HepG2 (cell line): ENCODE results near the gene HEXD. TPM values are rescaled to one million over a fixed set of nuclear protein-coding genes. Genes with fewer than 3 reads are reported as not detected.

Source experiments
- CENPT ChIP-seq: sonication (generic); formaldehyde crosslinking; IDR thresholded peaks from 2 replicates; pipeline ENCODE4 v1.8.0; 2022; ENCODE audit warnings: low read depth, mild to moderate bottlenecking, moderate library complexity, missing genetic modification reagents
- CTCF ChIP-seq: sonication (generic); formaldehyde crosslinking; IDR thresholded peaks from 2 replicates; pipeline ENCODE4 v1.5.0; 2020; ENCODE audit warnings: mild to moderate bottlenecking, missing genetic modification reagents, moderate library complexity
- DZIP1 ChIP-seq: sonication (generic); formaldehyde crosslinking; IDR thresholded peaks from 2 replicates; pipeline ENCODE4 v1.5.0; 2020; ENCODE audit warnings: mild to moderate bottlenecking, missing genetic modification reagents
- FOXA3 ChIP-seq: IDR thresholded peaks from 2 replicates; pipeline ENCODE4 v1.6.1; 2016; ENCODE audit warnings: missing genetic modification reagents, missing compliant biosample characterization
- HDAC6 ChIP-seq: fragments of 200-600 bp; sonication (generic); IDR thresholded peaks from 2 replicates; pipeline ENCODE4 v1.7.0; 2017; ENCODE audit warnings: mild to moderate bottlenecking, antibody characterized with exemption, low read length, low read depth
- HMG20B ChIP-seq: conservative IDR thresholded peaks from 2 replicates; pipeline ENCODE4 v1.6.1; 2016; ENCODE audit warnings: missing genetic modification reagents, missing compliant biosample characterization
- HNRNPL ChIP-seq: fragments of 200-400 bp; formaldehyde crosslinking; IDR thresholded peaks from 2 replicates; pipeline ENCODE4 v1.6.1; 2017; ENCODE audit warnings: mild to moderate bottlenecking, low read depth, low read length
- NFYC ChIP-seq: IDR thresholded peaks from 2 replicates; pipeline ENCODE4 v1.6.1; 2016; ENCODE audit warnings: missing genetic modification reagents, missing compliant biosample characterization
- PRDM10 ChIP-seq: sonication (generic); formaldehyde crosslinking; IDR thresholded peaks from 2 replicates; pipeline ENCODE4 v1.4.0; 2020; ENCODE audit warnings: low read depth, missing genetic modification reagents
- RBM22 ChIP-seq: fragments of 200-400 bp; formaldehyde crosslinking; optimal IDR thresholded peaks from 2 replicates; pipeline ENCODE3; 2017; ENCODE audit warnings: mild to moderate bottlenecking, low read length, moderate library complexity
- SALL1 ChIP-seq: sonication (generic); formaldehyde crosslinking; IDR thresholded peaks from 2 replicates; pipeline ENCODE4 v1.8.0; 2022; ENCODE audit warnings: mild to moderate bottlenecking, missing genetic modification reagents
- SMAD9 ChIP-seq: sonication (generic); formaldehyde crosslinking; IDR thresholded peaks from 2 replicates; pipeline ENCODE4 v1.5.1; 2020; ENCODE audit warnings: mild to moderate bottlenecking, missing genetic modification reagents
- SP5 ChIP-seq: IDR thresholded peaks from 2 replicates; pipeline ENCODE4 v1.6.1; 2016; ENCODE audit warnings: low read depth, borderline replicate concordance
- ZBTB1 ChIP-seq: sonication (generic); formaldehyde crosslinking; IDR thresholded peaks from 2 replicates; pipeline ENCODE4 v1.4.0; 2020; ENCODE audit warnings: missing genetic modification reagents, borderline replicate concordance
- ZNF101 ChIP-seq: sonication (generic); formaldehyde crosslinking; IDR thresholded peaks from 2 replicates; pipeline ENCODE4 v1.4.0; 2020; ENCODE audit warnings: mild to moderate bottlenecking, low read depth, missing genetic modification reagents, borderline replicate concordance
- ZNF256 ChIP-seq: sonication (generic); formaldehyde crosslinking; conservative IDR thresholded peaks from 2 replicates; pipeline ENCODE4 v1.4.0; 2020; ENCODE audit warnings: missing genetic modification reagents
- ZNF703 ChIP-seq: sonication (generic); formaldehyde crosslinking; IDR thresholded peaks from 2 replicates; pipeline ENCODE4 v1.5.1; 2020; ENCODE audit warnings: missing genetic modification reagents, mild to moderate bottlenecking, moderate library complexity, borderline replicate concordance
- ZNF747 ChIP-seq: sonication (generic); formaldehyde crosslinking; IDR thresholded peaks from 2 replicates; pipeline ENCODE4 v1.8.1; 2023; ENCODE audit warnings: missing genetic modification reagents, mild to moderate bottlenecking, borderline replicate concordance
- polyA plus RNA-seq, 8 experiments: library from polyadenylated mRNA; depleted of rRNA in 3 of 8; stranded (reverse) in 7 of 8; unstranded in 1 of 8; fragments of >200 nt; fragmentation: Illumina TruSeq in 4 of 8; extraction: Trizol in 4 of 8; gene quantifications; 2 replicates each; pipeline versions ENCODE4 v1.2.1 to v1.2.3, GENCODE V29; 2011 to 2016; ENCODE audit warnings: low read depth in 4 of 8, missing spikeins in 1 of 8, mixed read lengths in 1 of 8; ENCODE audit not compliant: insufficient read depth in 1 of 8
- total RNA-seq, 5 experiments: library from RNA; depleted of rRNA; stranded (reverse); fragments of >200 nt; fragmentation: Illumina TruSeq; extraction: Trizol; gene quantifications; 2 replicates each; pipeline ENCODE4 v1.2.3, GENCODE V29; 2016; ENCODE audit warnings: low read depth in 1 of 5

Gene HEXD
- total and polyA plus RNA-seq, 2 of the 13 experiments (the other 11 are each of a cell fraction or from before 2014, with no cell fraction given), result 22.3 to 41.8 TPM

- no peak for TF ChIP-seq ZNF256 (CRISPR knock-in tag)
- TF ChIP-seq ZNF703, result no peak
- 0 out of 2 replicates have a peak, but pooled peaks have one; percentile 1 for TF ChIP-seq ZBTB1 (CRISPR knock-in tag)
- TF ChIP-seq HMG20B, result no peak
- no peak for TF ChIP-seq DZIP1 (CRISPR knock-in tag)
- peak; percentile 55 for TF ChIP-seq RBM22
- no peak for TF ChIP-seq NFYC (CRISPR knock-in tag)
- TF ChIP-seq ZNF747, result 0 out of 2 replicates have a peak, but pooled peaks have one; percentile 21
- no peak for TF ChIP-seq SMAD9 (CRISPR knock-in tag)
- peak; percentile 8; the same call in 1 of the 2 replicates for TF ChIP-seq SALL1
- no peak for TF ChIP-seq CENPT (CRISPR knock-in tag)
- TF ChIP-seq HNRNPL, result no peak
- no peak for TF ChIP-seq CTCF (CRISPR knock-in tag)
- peak; percentile 28; the same call in 1 of the 2 replicates for TF ChIP-seq FOXA3 (CRISPR knock-in tag)
- 0 out of 2 replicates have a peak, but pooled peaks have one; percentile 6 for TF ChIP-seq PRDM10 (CRISPR knock-in tag)
- no peak for TF ChIP-seq HDAC6
- TF ChIP-seq ZNF101 (CRISPR knock-in tag), result no peak
- TF ChIP-seq SP5 (CRISPR knock-in tag), result 0 out of 2 replicates have a peak, but pooled peaks have one; percentile 20
These were observed 39.2 kb downstream of the HEXD start (continued) for GRCh38 chr17:82457073-82457928.
